ENCODE measurements around the gene SH3BP4. TPM values are rescaled to one million over a fixed set of nuclear protein-coding genes. Genes with fewer than 3 reads are reported as not detected.

SH3BP4 gene
- total RNA-seq, 1 experiment from 2014 or later: 93.8 TPM

DNA sequence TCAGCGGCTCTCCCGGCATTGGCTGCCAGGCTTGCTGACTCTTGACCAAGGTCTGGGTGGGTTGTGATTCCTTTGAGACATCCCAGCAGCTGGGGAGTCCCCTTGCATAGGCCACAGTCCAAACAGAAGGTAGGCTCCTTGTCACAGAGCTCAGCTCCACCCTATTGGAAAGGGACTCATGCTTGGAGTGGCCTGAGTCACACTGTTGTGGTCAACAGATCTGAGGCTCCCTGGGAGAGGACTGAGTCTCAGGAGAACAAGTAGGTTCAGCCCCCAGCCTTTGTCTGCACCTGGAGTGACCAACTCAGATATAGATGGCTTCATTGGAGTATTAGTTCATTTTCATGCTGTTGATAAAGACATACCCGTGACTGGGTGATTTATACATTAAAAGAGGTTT, 32.1 kb upstream of the SH3BP4 start:
- Histone ChIP-seq H4K8ac (replicated peaks; ENCODE audit: insufficient read length, low read depth, low read length) (no peak overlapping the region), H2AK5ac (ENCODE audit: insufficient read length, low read length) (no peak overlapping the region), H2BK20ac (ENCODE audit: low read depth, low read length, poor library complexity, severe bottlenecking) (no peak overlapping the region), H4K91ac (ENCODE audit: insufficient read length, low read depth, low read length) (no peak overlapping the region), H2BK12ac (ENCODE audit: insufficient read length, low read depth, low read length) (no peak overlapping the region), H3K79me1 (ENCODE audit: insufficient read depth, low read depth, low read length, poor library complexity, severe bottlenecking) (no peaks in the 10 kb centered on the region), H3K23me2 (ENCODE audit: insufficient read length, low read depth, low read length, poor library complexity, severe bottlenecking) (no peaks in the 10 kb centered on the region), H3K79me2 (ENCODE audit: insufficient read depth, low read length) (no peaks in the 10 kb centered on the region), H4K5ac (ENCODE audit: insufficient read length, low read depth, low read length) (no peak overlapping the region), H3K4ac (ENCODE audit: low read depth, low read length) (no peak overlapping the region), H3K9me3 (ENCODE audit: control insufficient read depth, low read depth, low read length) (no peaks in the 10 kb centered on the region), H3K27ac (ENCODE audit: insufficient read length, low read depth, low read length) (no peak overlapping the region), H3K4me2 (ENCODE audit: insufficient read depth, insufficient read length, low read length) (no peak overlapping the region), H3K56ac (ENCODE audit: insufficient read length, low read depth, low read length) (no peak overlapping the region), H3K18ac (ENCODE audit: insufficient read length, low read depth, low read length) (no peak overlapping the region), H3K27me3 (ENCODE audit: insufficient read depth, low read length) (no peaks in the 10 kb centered on the region), H3K23ac (ENCODE audit: insufficient read length, low read depth, low read length) (no peak overlapping the region), H2BK15ac (ENCODE audit: low read depth, low read length) (no peak overlapping the region), H2BK5ac (ENCODE audit: insufficient read length, low read length) (no peak overlapping the region), H2BK120ac (ENCODE audit: low read depth, low read length, poor library complexity, severe bottlenecking) (no peak overlapping the region), H3K4me1 (ENCODE audit: insufficient read depth, low read length) (no peaks in the 10 kb centered on the region), H3K9ac (ENCODE audit: extremely low read depth, insufficient read length, low read length) (no peak overlapping the region), H3T11ph (ENCODE audit: low read length) (no peak overlapping the region), H2AFZ (ENCODE audit: low read length) (no peak overlapping the region), H4K20me1 (ENCODE audit: control insufficient read depth, insufficient read depth, insufficient read length) (no peaks in the 10 kb centered on the region), H3K14ac (ENCODE audit: insufficient read depth, low read length) (no peak overlapping the region)
- WGBS (ENCODE audit: extremely low coverage, insufficient read length, low lambda C conversion rate): no CpG with 5 or more reads among the region's 3 CpGs
- Mint-ChIP-seq H3K4me1 (peaks cover 11 to 14% of the 10 kb centered on the region in 2 experiments), H3K4me3 (no peak overlapping the region), H3K9me3 (peaks cover 3 to 4% of the 10 kb centered on the region in 2 experiments; a peak in 1 of 5 replicates), H3K36me3 (ENCODE audit: insufficient read depth in 1 of 3, low read depth in 3 of 3) (no peaks in the 10 kb centered on the region), H3K27me3 (ENCODE audit: low read depth) (peaks cover 14% of the 10 kb centered on the region; the same call in 1 of the 2 replicates), H3K27ac (no peak overlapping the region)
- no peak for TF ChIP-seq CTCF (conservative IDR thresholded peaks at IDR 0.05)
- DNase-seq: no peak
